HEK293T (cell line): Measurements from ENCODE around the gene TAF5L.
"Not testable (repeated sequence)": the region's sequence is repeated elsewhere in the genome, so short reads cannot be mapped to it uniquely, and the experiment has no call there.

ENCODE experiments used
- CTCF ChIA-PET: fragments of 350-600 bp; formaldehyde crosslinking; extraction: SDS; loops from one replicate; lab custom pipeline; 2021; ENCODE audit warnings: antibody characterized with exemption, inconsistent platforms; lab: Yijun Ruan, JAX
- POLR2A ChIA-PET: fragments of 350-600 bp; formaldehyde crosslinking; extraction: SDS; loops from one replicate; lab custom pipeline; 2020; ENCODE audit warnings: antibody characterized with exemption, inconsistent platforms; lab: Yijun Ruan, JAX
- DNase-seq: peaks from one replicate; pipeline ENCODE4 v3.0.0; 2012; ENCODE audit warnings: mixed read lengths; ENCODE audit errors: extremely low spot score
- ARNT ChIP-seq: fragments of 450-650 bp; IDR thresholded peaks from 2 replicates; pipeline ENCODE4 v1.6.1; 2017; ENCODE audit warnings: mild to moderate bottlenecking
- BHLHE40 ChIP-seq: fragments of 450-650 bp; IDR thresholded peaks from 2 replicates; pipeline ENCODE4 v1.6.1; 2016; ENCODE audit warnings: mild to moderate bottlenecking, moderate library complexity, borderline replicate concordance
- CTBP1 ChIP-seq: fragments of 450-650 bp; IDR thresholded peaks from 2 replicates; pipeline ENCODE4 v1.6.1; 2016; ENCODE audit warnings: borderline replicate concordance
- ELF4 ChIP-seq: fragments of 450-650 bp; IDR thresholded peaks from 2 replicates; pipeline ENCODE4 v1.6.1; 2017; ENCODE audit warnings: antibody characterized with exemption
- FOXA1 ChIP-seq: fragments of 450-650 bp; IDR thresholded peaks from 2 replicates; pipeline ENCODE4 v1.6.1; 2016; ENCODE audit warnings: mild to moderate bottlenecking
- FOXK2 ChIP-seq: fragments of 450-650 bp; IDR thresholded peaks from 2 replicates; pipeline ENCODE4 v1.6.1; 2016; ENCODE audit warnings: mild to moderate bottlenecking
- FOXM1 ChIP-seq: fragments of 450-650 bp; IDR thresholded peaks from 2 replicates; pipeline ENCODE4 v1.6.1; 2017; ENCODE audit warnings: mild to moderate bottlenecking, borderline replicate concordance
- HDGF ChIP-seq: fragments of 450-650 bp; IDR thresholded peaks from 2 replicates; pipeline ENCODE4 v1.6.1; 2017; ENCODE audit warnings: antibody characterized with exemption, borderline replicate concordance
- L3MBTL2 ChIP-seq: fragments of 450-650 bp; conservative IDR thresholded peaks from 2 replicates; pipeline ENCODE4 v1.6.1; 2016; ENCODE audit warnings: mild to moderate bottlenecking
- LEF1 ChIP-seq: fragments of 450-650 bp; IDR thresholded peaks from 2 replicates; pipeline ENCODE4 v1.6.1; 2017; ENCODE audit warnings: mild to moderate bottlenecking, borderline replicate concordance
- NFRKB ChIP-seq: fragments of 450-650 bp; IDR thresholded peaks from 2 replicates; pipeline ENCODE4 v1.6.1; 2016; ENCODE audit warnings: mild to moderate bottlenecking, moderate library complexity
- SP1 ChIP-seq: fragments of 450-650 bp; IDR thresholded peaks from 2 replicates; pipeline ENCODE4 v1.6.1; 2017
- SUZ12 ChIP-seq: fragments of 450-650 bp; IDR thresholded peaks from 2 replicates; pipeline ENCODE4 v1.6.1; 2016; ENCODE audit warnings: mild to moderate bottlenecking
- TARDBP ChIP-seq: fragments of 450-650 bp; IDR thresholded peaks from 2 replicates; pipeline ENCODE4 v1.6.1; 2016
- ZNF384 ChIP-seq: fragments of 450-650 bp; IDR thresholded peaks from 2 replicates; pipeline ENCODE4 v1.6.1; 2016
- TF ChIP-seq, protein P1 (sequence below): fragments of 450-650 bp; IDR thresholded peaks from 2 replicates; pipeline ENCODE4 v1.6.1; 2016

TAF5L gene

GRCh38 chr1:229570891-229571516 lies 54.9 kb downstream of the TAF5L start:
- no peak for DNase-seq
- TF ChIP-seq HDGF (no peak), NFRKB (no peak), ARNT (no peak), SUZ12 (no peak), TARDBP (no peak), BHLHE40 (no peak)
- CTCF ChIA-PET = no interaction called here
- POLR2A ChIA-PET = no interaction called here

DNA sequence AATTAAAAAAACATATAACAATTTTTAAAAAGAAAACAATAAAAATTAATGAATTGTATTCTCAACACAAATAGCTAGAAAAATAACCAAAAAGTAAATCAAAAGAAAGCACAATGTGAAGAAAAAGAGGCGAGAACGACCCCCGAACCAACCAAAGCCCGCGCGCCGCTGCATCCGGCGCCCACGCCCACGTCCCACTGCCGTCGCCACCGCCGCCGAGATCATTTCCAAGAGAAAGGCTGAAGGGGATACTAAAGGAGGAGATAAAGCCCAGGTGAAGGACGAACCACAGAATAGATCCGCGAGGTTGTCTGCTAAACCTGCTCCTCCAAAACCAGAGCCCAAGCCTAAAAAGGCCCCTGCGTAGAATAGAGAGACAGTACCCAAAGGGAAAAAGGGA lies 55.6 kb downstream of the TAF5L start:
- TF ChIP-seq FOXM1 = no peak
- TF ChIP-seq SP1 = no peak
- TF ChIP-seq LEF1 = no peak
- TF ChIP-seq FOXA1 = no peak
- TF ChIP-seq HDGF = no peak
- TF ChIP-seq NFRKB = no peak
- no peak for TF ChIP-seq SUZ12
- no peak for TF ChIP-seq ZNF384
- DNase-seq = no peak
- ChIA-PET POLR2A (interaction anchor here (0.6 kb wide), 1 partner anchor 12 kb away, joined by 3 read pairs; the partner anchor contains the start of gene ABCB10), CTCF (no interaction called here)

DNA sequence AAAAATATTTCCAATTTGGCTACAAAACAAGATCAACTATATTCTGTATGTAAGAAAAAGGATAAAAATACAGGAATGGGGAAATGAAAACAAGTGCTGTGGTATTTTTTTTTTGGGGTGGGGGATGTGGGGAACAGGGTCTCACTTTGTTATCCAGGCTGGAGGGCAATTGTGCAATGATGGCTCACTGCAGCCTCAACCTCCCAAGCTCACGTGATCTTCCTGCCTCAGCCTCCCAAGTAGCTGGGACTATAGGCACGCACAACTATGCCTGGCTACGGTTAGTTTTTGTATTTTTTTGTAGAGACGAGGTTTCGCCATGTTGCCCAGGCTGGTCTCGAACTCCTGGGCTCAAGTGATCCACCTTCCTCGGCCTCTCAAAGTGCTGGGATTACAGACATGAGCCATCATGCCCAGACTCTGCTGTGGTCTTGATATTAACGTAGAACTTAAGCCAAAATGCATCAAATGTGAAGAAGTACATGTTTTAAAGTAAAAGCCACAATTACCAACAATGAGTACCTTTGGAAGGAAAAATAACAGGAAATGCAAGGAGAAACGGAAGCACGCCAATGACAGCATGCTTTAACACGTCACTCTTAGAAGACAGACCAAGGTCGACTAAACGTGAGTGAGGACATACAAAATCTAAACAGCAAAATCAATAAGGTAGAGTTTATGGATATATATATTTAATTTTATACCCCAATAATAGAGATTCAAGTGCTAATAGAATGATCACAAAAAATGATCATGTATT lies 58.6 kb downstream of the TAF5L start:
- ChIA-PET CTCF (no interaction called here), POLR2A (no interaction called here)

DNA sequence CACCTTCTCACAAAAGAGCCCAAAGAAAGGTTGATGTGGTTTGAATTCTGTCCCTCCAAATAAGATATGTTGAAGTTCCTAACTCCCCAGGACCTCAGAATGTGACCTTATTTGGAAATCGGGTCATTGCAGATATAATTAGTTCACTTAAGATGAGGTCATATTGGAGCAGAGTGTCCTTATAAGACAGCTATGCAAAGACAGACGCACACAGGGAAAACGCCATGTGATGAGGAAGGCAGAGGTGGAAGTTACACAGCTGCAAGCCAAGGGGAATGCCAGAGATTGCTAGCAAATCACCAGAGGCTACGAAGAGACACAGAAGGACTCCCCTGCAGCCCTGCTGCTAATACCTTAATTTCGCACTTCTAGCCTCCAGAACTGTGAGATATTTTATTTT lies 62.2 kb downstream of the TAF5L start:
- ChIA-PET CTCF (interaction anchor here (0.7 to 1.1 kb wide), 2 partner anchors 14 to 61 kb away, joined by 3 to 4 read pairs; no protein-coding TSS in a partner anchor), POLR2A (interaction anchor here (0.9 to 2.7 kb wide), 2 partner anchors 56 to 63 kb away, joined by 3 to 8 read pairs; partner anchors contain the start of gene NUP133)
- DNase-seq = no peak
- TF ChIP-seq FOXA1 (no peak), ARNT (no peak), ZNF384 (no peak), ELF4 (no peak)

More for the DNA sequence above, 58.6 kb downstream of the TAF5L start:
- TF ChIP-seq FOXK2 (no peak), BHLHE40 (no peak), ELF4 (no peak), ZNF384 (no peak), HDGF (no peak), FOXA1 (no peak), SP1 (no peak), ARNT (no peak), NFRKB (no peak), FOXM1 (no peak), LEF1 (no peak), SUZ12 (no peak), CTBP1 (no peak), TARDBP (no peak), L3MBTL2 (no peak)
- TF ChIP-seq, protein P1, sequence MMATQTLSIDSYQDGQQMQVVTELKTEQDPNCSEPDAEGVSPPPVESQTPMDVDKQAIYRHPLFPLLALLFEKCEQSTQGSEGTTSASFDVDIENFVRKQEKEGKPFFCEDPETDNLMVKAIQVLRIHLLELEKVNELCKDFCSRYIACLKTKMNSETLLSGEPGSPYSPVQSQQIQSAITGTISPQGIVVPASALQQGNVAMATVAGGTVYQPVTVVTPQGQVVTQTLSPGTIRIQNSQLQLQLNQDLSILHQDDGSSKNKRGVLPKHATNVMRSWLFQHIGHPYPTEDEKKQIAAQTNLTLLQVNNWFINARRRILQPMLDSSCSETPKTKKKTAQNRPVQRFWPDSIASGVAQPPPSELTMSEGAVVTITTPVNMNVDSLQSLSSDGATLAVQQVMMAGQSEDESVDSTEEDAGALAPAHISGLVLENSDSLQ = no peak
- no peak for DNase-seq

DNA sequence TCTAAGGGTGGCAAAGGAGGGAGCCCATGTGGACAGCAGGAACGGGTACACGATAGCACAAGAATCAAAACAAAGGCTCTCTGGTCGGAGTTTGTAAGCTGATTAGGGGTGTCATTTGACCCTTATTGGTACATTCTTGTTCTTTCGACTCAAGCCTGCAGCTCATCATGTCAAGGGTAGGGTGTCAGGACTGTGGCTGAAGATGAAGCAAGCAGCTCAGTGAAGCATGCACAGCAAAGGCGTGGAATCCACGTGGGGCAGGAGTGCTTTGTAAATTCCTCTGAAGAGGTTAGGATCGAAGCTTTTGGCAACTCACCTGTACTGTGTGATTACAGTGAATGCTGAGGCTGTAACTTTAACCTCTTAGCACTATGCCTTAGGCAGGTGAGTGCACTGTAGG lies 62.7 kb downstream of the TAF5L start:
- CTCF ChIA-PET = interaction anchor here (1.1 kb wide), 1 partner anchor 61 kb away, joined by 4 read pairs; no protein-coding TSS in a partner anchor
- TF ChIP-seq ELF4 = no peak
- peak; percentile 64 for TF ChIP-seq L3MBTL2
- POLR2A ChIA-PET = interaction anchor here (0.9 to 2.7 kb wide), 2 partner anchors 55 to 63 kb away, joined by 3 to 8 read pairs; partner anchors contain the start of gene NUP133
- DNase-seq = no peak

DNA sequence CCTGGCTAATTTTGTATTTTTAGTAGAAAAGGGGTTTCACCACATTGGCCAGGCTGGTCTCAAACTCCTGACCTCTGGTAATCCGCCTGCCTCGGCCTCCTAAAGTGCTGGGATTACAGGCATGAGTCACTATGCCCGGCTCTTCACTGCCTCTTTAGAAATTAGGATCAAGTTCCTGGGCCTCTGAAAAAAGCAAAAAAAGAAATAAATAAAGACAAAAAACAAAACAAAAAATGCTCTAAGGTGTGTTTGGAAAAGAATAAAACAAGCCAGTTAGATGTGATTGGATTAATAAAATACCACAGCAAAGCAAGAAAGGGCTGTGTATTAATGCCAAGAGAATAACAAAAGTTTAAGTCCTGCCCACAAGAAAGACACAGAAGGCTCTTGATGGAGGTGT lies 63.2 kb downstream of the TAF5L start:
- ChIA-PET CTCF (no interaction called here), POLR2A (interaction anchor here (0.9 to 2.7 kb wide), 2 partner anchors 54 to 64 kb away, joined by 3 to 8 read pairs; partner anchors contain the start of gene NUP133)
- no peak for DNase-seq

GRCh38 chr1:229561141-229561540 lies 64.8 kb downstream of the TAF5L start:
- CTCF ChIA-PET = no interaction called here
- POLR2A ChIA-PET = interaction anchor here (2.6 kb wide), 1 partner anchor 63 kb away, joined by 10 read pairs; no protein-coding TSS in a partner anchor
- DNase-seq = no peak
- no peak for TF ChIP-seq CTBP1
- TF ChIP-seq ELF4 = no peak
- no peak for TF ChIP-seq BHLHE40
- no peak for TF ChIP-seq FOXA1
- TF ChIP-seq LEF1 = no peak
- no peak for TF ChIP-seq FOXK2
- no peak for TF ChIP-seq SP1
- no peak for TF ChIP-seq HDGF
- no peak for TF ChIP-seq ZNF384

More for the DNA sequence above, 63.2 kb downstream of the TAF5L start:
- no peak for TF ChIP-seq SP1
- TF ChIP-seq ELF4 = no peak
- TF ChIP-seq FOXA1 = no peak
- TF ChIP-seq, protein P1 = no peak
- TF ChIP-seq SUZ12 = no peak
- TF ChIP-seq LEF1 = no peak

GRCh38 chr1:229560124-229560523 lies 65.8 kb downstream of the TAF5L start:
- DNase-seq, CTCF ChIA-PET: not testable (repeated sequence)
- POLR2A ChIA-PET = interaction anchor here (2.6 kb wide), 1 partner anchor 64 kb away, joined by 10 read pairs; no protein-coding TSS in a partner anchor
